Measurements from ENCODE around the gene MMRN2.
"Not testable (repeated sequence)": the region's sequence is repeated elsewhere in the genome, so short reads cannot be mapped to it uniquely, and the experiment has no call there.

Gene MMRN2

GRCh38 chr10:86956195-86956847 is 1.1 kb downstream of the MMRN2 start:
- no peak for DNase-seq (ENCODE audit: low spot score)

DNA sequence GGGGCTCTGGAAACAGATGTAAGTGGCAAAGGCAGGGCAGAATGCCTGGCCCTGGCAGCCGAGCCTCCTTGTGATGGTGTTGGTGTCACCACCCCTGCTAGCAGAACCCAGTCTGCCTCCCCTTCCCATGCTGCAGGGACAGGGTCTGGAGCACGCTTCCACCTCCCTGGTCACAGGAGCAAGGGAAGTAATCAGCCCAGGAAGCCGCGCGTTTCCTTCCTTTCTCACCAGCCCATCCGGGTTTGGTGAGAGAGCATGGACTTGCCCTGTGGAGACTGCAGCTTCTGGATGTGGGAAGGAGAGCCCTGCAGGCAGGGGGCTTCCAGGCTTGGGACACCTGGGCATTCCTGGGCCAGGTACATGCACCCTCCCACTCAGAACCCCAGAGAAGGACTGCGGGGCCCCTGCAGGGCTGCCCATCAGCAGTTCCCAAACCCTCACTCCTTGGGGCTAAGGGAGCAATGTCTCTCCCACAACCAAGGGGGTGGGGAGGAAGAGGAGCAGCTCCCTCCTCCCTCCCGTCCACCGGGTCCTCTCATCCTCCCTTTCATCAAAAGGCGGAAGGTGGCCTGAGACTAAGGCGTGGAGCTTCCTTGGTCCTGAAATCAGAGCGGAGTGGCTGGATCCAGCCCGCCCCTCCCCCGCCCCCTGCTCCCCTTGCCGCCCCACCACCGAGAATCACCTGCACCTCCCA is 1.8 kb downstream of the MMRN2 start:
- DNase-seq (ENCODE audit: low spot score) = no peak

DNA sequence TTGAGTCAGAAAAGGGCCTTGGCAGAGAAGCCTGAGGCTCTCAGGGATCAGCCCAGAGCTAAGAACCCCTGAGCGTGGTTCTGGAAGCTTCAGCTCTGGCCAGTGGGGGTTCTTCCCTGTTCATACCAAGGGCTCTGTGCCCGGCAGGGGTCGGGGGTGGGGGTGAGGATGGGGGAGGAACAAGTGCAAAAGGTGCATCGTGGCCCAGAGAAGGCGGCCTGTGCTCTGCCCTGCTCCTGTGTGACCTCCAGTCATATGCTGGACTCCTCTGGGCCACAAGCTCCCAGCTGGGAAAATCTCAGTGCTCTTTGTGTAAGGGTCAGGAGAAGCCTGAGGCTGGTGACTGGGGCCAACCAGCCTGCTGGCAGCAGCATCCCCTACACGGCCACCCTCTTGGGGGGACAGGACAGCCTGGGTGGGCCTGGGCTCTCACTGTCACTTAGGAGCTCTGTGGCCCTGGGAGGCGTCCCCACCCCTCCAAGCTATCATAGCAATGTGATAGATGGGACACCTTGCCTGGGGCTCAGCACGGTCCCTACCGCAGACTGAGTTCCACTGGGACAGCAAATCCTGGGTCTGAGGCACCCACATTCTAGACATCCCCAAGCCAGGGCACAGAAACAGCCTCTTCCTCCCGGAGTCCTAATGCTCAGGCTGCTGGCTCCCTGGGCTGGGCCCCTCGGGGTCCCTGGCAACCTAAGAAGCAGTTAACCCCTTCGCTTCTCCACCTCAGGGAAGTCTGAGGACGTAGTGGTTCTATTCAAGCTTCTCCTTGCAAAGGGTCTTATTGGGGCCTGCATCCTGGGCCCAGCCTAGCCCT is 2.5 kb downstream of the MMRN2 start:
- no peak for DNase-seq (ENCODE audit: low spot score)

DNA sequence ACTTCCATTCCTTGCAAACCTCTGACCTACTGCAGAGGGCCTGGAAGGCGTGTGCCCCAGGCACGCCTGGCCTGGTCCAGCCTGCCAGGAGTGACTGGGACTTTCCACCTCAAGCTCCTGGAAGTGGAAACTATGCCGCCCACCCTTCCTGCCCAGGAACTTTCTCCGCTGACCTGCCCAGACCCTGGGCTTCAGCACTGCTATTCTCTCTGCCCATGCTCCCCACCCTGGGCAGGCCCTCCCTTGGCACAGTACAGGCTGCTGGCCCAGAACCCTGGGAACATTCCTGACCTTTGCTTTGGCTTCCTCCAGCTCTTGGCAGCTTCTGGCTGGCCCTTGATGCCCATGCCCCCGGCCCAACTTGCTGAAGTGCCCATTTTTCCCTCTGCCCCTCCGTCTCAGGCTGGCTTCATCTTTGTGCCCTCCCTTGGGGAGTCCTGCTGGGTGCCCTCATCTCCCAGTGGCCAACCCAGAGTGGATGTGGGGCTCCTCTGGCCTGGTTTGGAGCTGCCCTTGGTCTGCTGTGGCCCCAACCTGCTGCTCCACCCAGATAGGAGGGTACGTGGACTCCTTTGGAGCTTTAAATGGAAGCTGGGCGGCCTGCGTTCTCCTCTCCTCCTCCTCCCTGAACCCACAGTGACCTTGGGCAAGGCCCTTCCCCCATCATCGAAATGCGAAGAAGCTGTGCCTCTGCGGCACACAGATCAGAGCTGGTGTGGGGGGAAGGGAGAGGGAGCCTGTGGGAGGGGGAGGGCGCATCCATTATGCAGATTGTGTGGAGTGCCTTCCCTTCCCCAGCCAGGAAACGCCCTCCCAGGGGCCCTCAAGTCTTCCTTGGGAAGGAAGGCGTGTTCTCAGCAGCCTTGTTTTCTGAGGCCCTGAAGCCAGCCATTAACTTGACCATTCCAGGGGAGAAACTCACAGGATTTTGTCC is 3.4 kb downstream of the MMRN2 start:
- DNase-seq (ENCODE audit: low spot score) = no peak

DNA sequence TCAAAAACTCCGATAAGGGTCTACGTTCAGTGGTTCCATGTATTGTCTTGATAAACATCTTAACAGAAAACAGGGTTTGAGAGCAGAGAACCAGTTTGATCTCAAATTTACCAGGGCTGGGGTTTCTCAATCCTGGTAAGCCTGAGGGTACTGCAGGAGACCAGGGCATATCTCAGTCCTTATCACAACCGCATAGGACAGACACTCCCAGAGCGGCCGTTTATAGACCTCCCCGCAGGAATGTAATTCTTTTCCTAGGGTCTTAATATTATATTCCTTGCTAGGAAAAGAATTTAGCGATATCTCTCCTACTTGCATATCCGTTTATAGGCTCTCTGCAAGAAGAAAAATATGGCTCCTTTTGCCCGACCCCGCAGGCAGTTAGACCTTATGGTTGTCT is 4.7 kb downstream of the MMRN2 start:
- DNase-seq (ENCODE audit: low spot score) = not testable (repeated sequence)

DNA sequence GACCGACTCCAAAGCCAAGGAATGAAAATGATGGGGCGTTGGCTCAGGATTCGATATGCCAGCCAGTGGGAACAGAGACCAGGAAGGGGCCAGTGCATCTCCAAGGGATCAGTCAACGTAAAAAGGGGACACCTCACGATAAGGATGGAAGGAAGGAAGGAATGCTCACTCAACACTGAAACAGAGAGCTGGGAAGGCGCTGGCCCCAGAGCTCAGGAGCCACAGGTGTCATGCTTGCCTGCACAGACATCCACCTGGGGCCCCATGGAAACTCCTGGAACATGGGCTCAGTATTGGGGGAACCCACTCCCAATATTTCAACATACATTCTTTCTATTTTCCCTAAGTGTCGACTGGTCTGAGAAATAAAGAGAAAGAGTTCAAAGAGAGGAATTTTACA is 5.3 kb downstream of the MMRN2 start:
- no peak for DNase-seq (ENCODE audit: low spot score)

GRCh38 chr10:86951184-86951761 is 6.1 kb downstream of the MMRN2 start:
- DNase-seq (ENCODE audit: low spot score) = no peak

GRCh38 chr10:86950349-86950748 is 7.1 kb downstream of the MMRN2 start:
- DNase-seq (ENCODE audit: low spot score) = no peak

DNA sequence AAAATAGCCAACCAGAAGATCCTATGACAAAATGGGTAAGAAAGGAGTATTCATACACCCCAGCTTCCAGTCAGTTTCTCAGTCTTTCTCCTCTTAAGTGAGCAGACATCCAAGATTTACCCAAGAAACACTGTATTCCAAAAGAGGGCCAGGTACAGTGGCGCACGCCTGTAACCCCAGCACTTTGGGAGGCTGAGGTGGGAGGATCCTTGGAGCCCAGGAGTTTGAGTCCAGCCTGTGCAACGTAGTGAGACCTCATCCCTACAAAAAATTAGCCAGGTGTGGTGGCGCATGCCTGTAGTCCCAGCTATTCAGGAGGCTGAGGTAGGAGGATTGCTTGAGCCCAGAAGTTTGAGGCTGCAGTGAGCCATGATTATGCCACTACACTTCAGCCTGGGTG is 9.6 kb downstream of the MMRN2 start:
- DNase-seq (ENCODE audit: low spot score) = not testable (repeated sequence)

GRCh38 chr10:86946213-86947155 is 10.9 kb downstream of the MMRN2 start:
- no peak for DNase-seq (ENCODE audit: low spot score)

GRCh38 chr10:86945361-86946212 is 11.8 kb downstream of the MMRN2 start:
- DNase-seq (ENCODE audit: low spot score) = no peak

- DNase-seq (ENCODE audit: low spot score) = no peak
Observed at GRCh38 chr10:86944907-86945306, 12.5 kb downstream of the MMRN2 start.

DNA sequence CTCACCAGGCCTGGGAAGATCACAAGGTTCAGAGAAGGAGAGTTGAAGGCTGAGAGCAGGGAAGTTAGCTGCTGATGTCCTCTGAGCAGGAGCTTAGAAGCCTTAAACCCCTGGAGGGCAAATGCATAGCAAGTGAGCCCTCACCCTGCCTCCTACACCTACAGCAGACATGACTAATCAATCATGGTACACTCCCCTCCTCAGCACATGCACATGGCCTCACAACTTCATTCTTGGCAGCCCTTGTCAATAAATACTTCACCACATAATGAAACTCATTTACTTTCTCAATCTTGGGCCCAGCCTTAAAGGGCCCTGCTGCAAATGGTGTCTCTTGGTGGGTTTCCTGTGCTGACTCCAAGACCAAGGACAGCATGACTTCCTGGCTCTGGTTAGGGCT is 12.9 kb downstream of the MMRN2 start:
- no peak for DNase-seq (ENCODE audit: low spot score)

- no peak for DNase-seq (ENCODE audit: low spot score)
Observed at GRCh38 chr10:86944031-86944419, 13.4 kb downstream of the MMRN2 start.

DNA sequence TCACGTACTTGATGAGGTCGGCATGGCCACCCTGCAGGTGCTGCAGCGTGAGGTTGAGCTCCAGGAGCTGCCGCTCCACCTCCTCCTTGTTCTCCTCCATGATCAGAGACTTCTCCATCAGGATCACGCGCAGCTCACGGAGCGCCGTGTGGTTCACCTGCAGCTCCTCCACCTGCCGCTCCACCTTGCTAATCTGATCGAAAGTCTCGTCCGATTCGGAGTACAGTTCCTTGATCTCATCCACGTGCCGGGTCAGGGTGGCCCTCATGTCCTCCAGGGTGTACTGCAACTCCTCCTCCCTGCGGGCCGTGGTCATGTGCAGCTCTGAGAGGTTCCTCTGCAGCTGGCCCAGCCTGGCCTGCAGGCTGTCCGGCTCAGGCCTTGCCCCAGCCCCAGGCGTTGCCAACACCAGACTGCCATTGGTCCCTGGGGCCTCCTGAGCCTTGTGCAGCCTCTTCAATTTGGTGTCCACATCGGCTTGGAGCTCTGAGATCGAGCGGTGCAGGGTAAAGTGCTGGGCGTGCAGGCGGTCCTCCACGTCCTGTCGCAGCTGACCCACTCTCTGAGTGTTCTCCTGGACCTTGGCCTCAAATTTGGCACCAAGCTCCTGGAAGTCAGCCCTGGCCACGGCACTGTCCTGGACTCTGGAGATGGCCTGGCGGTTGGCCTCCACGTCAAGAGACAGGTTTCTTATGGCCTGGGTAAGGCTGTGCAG is 13.9 kb downstream of the MMRN2 start:
- DNase-seq (ENCODE audit: low spot score) = no peak

GRCh38 chr10:86942441-86943315 is 14.7 kb downstream of the MMRN2 start:
- DNase-seq (ENCODE audit: low spot score) = no peak

DNA sequence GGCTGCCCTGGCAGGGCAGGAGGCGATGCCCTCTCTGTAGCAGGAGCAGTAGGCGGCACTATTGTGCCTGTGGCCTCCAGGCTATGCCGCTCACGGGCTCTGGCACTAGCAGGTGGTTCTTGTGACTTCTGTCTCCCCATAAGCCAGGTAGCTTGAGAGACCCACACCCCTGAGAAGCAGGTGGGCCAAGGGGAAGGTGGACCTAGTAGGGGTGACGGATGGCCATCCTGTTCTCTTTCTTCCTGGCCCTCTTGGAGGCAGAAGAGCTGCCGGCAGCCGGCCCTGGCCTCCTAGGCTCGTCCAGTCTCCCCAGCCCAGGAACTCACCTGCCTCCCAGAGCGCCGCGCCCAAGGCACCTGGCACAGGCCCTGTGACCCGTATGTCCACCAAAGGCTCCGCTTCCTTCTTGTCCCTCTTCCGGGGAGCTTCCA is 15.4 kb downstream of the MMRN2 start:
- no peak for DNase-seq (ENCODE audit: low spot score)

GRCh38 chr10:86941426-86941825 is 16.0 kb downstream of the MMRN2 start:
- DNase-seq (ENCODE audit: low spot score) = no peak

All from CD4-positive, alpha-beta T cell treated with Interleukin-15 for 4 hours (primary cell).